ENCODE results near the gene KMT2B.
A peak's percentile ranks its signal among the peaks of the same experiment; 100 is the strongest.
"Not testable (repeated sequence)": the region's sequence is repeated elsewhere in the genome, so short reads cannot be mapped to it uniquely, and the experiment has no call there.

The KMT2B gene

GRCh38 chr19:35710784-35711723, 6.7 kb upstream of the KMT2B start:
- peak in 1 of 2 donors; percentile 29 for DNase-seq

GRCh38 chr19:35712567-35713505, 5.0 kb upstream of the KMT2B start:
- peak; percentile 47 to 58 for DNase-seq

- DNase-seq: no peak
Observed at GRCh38 chr19:35713506-35713850, 4.3 kb upstream of the KMT2B start.

GRCh38 chr19:35713904-35714495, 3.8 kb upstream of the KMT2B start:
- no peak for DNase-seq

GRCh38 chr19:35714601-35715354, 3.0 kb upstream of the KMT2B start:
- peak in 1 of 2 donors; percentile 14 for DNase-seq

GRCh38 chr19:35715355-35715809, 2.4 kb upstream of the KMT2B start:
- no peak for DNase-seq

GRCh38 chr19:35715981-35716800, 1.6 kb upstream of the KMT2B start:
- peak in 1 of 2 donors; percentile 11 for DNase-seq

GRCh38 chr19:35716801-35717664, 770 bp upstream of the KMT2B start:
- peak; percentile 98 for DNase-seq

- peak in 1 of 2 donors; percentile 39 for DNase-seq
Observed at GRCh38 chr19:35718345-35719041, 690 bp downstream of the KMT2B start.

GRCh38 chr19:35719402-35720162, 1.8 kb downstream of the KMT2B start:
- DNase-seq: no peak

- DNase-seq: no peak
Observed at GRCh38 chr19:35720163-35720524, 2.3 kb downstream of the KMT2B start.

GRCh38 chr19:35720648-35721047, 2.8 kb downstream of the KMT2B start:
- DNase-seq: no peak

GRCh38 chr19:35721374-35721773, 3.6 kb downstream of the KMT2B start:
- DNase-seq: no peak

- no peak for DNase-seq
Observed at GRCh38 chr19:35722461-35722860, 4.7 kb downstream of the KMT2B start.

- no peak for DNase-seq
Observed at GRCh38 chr19:35722897-35723296, 5.1 kb downstream of the KMT2B start.

GRCh38 chr19:35723671-35724070, 5.9 kb downstream of the KMT2B start:
- DNase-seq: no peak

- DNase-seq: not testable (repeated sequence)
Observed at GRCh38 chr19:35724132-35724531, 6.3 kb downstream of the KMT2B start.

- DNase-seq: no peak
Observed at GRCh38 chr19:35724560-35724959, 6.8 kb downstream of the KMT2B start.
